HEK293T (cell line): ENCODE measurements around the gene XRN2.

ENCODE experiments used
- CTCF ChIA-PET: fragments of 350-600 bp; formaldehyde crosslinking; extraction: SDS; loops from one replicate; lab custom pipeline; 2021; ENCODE audit warnings: antibody characterized with exemption, inconsistent platforms; lab: Yijun Ruan, JAX
- POLR2A ChIA-PET: fragments of 350-600 bp; formaldehyde crosslinking; extraction: SDS; loops from one replicate; lab custom pipeline; 2020; ENCODE audit warnings: antibody characterized with exemption, inconsistent platforms; lab: Yijun Ruan, JAX
- DNase-seq: peaks from one replicate; pipeline ENCODE4 v3.0.0; 2012; ENCODE audit warnings: mixed read lengths; ENCODE audit errors: extremely low spot score
- ARNT ChIP-seq: fragments of 450-650 bp; IDR thresholded peaks from 2 replicates; pipeline ENCODE4 v1.6.1; 2017; ENCODE audit warnings: mild to moderate bottlenecking
- BHLHE40 ChIP-seq: fragments of 450-650 bp; IDR thresholded peaks from 2 replicates; pipeline ENCODE4 v1.6.1; 2016; ENCODE audit warnings: mild to moderate bottlenecking, moderate library complexity, borderline replicate concordance
- CTBP1 ChIP-seq: fragments of 450-650 bp; IDR thresholded peaks from 2 replicates; pipeline ENCODE4 v1.6.1; 2016; ENCODE audit warnings: borderline replicate concordance
- ELF4 ChIP-seq: fragments of 450-650 bp; IDR thresholded peaks from 2 replicates; pipeline ENCODE4 v1.6.1; 2017; ENCODE audit warnings: antibody characterized with exemption
- FOXA1 ChIP-seq: fragments of 450-650 bp; IDR thresholded peaks from 2 replicates; pipeline ENCODE4 v1.6.1; 2016; ENCODE audit warnings: mild to moderate bottlenecking
- FOXK2 ChIP-seq: fragments of 450-650 bp; IDR thresholded peaks from 2 replicates; pipeline ENCODE4 v1.6.1; 2016; ENCODE audit warnings: mild to moderate bottlenecking
- FOXM1 ChIP-seq: fragments of 450-650 bp; IDR thresholded peaks from 2 replicates; pipeline ENCODE4 v1.6.1; 2017; ENCODE audit warnings: mild to moderate bottlenecking, borderline replicate concordance
- HDGF ChIP-seq: fragments of 450-650 bp; IDR thresholded peaks from 2 replicates; pipeline ENCODE4 v1.6.1; 2017; ENCODE audit warnings: antibody characterized with exemption, borderline replicate concordance
- L3MBTL2 ChIP-seq: fragments of 450-650 bp; conservative IDR thresholded peaks from 2 replicates; pipeline ENCODE4 v1.6.1; 2016; ENCODE audit warnings: mild to moderate bottlenecking
- LEF1 ChIP-seq: fragments of 450-650 bp; IDR thresholded peaks from 2 replicates; pipeline ENCODE4 v1.6.1; 2017; ENCODE audit warnings: mild to moderate bottlenecking, borderline replicate concordance
- NFRKB ChIP-seq: fragments of 450-650 bp; IDR thresholded peaks from 2 replicates; pipeline ENCODE4 v1.6.1; 2016; ENCODE audit warnings: mild to moderate bottlenecking, moderate library complexity
- SP1 ChIP-seq: fragments of 450-650 bp; IDR thresholded peaks from 2 replicates; pipeline ENCODE4 v1.6.1; 2017
- SUZ12 ChIP-seq: fragments of 450-650 bp; IDR thresholded peaks from 2 replicates; pipeline ENCODE4 v1.6.1; 2016; ENCODE audit warnings: mild to moderate bottlenecking
- TARDBP ChIP-seq: fragments of 450-650 bp; IDR thresholded peaks from 2 replicates; pipeline ENCODE4 v1.6.1; 2016
- ZNF384 ChIP-seq: fragments of 450-650 bp; IDR thresholded peaks from 2 replicates; pipeline ENCODE4 v1.6.1; 2016
- TF ChIP-seq, protein P1 (sequence below): fragments of 450-650 bp; IDR thresholded peaks from 2 replicates; pipeline ENCODE4 v1.6.1; 2016

The XRN2 gene

DNA sequence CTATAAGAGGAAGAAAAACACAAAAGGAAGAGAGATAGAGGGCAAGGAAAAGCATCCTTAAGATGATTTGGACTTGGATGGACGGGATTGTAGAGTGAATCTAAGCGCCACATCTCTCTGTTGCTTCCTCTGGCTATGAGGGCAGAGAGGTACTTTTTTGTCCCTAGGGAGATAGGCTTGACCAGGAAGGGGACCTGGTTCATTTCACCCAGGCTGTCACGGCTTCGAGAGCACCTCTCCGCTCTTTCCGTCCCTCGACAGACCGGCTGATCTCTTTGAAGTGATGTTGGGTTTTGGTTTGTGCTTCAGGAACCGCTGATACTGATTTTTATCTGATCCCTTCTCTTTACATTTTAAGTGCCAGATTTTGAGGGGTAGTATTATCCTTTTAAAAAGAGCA is 74.6 kb downstream of the XRN2 start:
- ChIA-PET CTCF (no interaction called here), POLR2A (no interaction called here)
- DNase-seq = no peak
- TF ChIP-seq ZNF384 (no peak), LEF1 (no peak), FOXM1 (no peak), FOXA1 (no peak), FOXK2 (no peak)

DNA sequence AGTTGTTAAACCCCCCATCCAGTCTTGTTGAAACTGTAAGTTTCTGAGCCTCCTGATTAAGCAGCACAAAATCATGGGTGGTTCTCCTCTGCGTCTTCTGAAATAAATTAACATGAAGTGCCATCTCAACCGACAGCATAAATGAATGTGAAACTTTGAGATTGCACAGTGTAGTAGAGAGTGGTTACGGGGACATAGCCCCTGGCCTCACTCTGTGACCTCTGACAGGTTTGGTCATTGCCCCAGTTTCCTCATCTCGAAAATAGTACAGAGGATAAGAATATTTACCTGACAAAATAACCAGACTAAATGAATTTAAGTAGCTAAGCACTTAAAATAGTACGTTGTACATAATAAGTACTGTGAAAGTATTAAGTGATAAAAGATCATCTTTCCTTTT is 75.1 kb downstream of the XRN2 start:
- no peak for DNase-seq
- TF ChIP-seq L3MBTL2 = no peak
- TF ChIP-seq ARNT = no peak
- TF ChIP-seq TARDBP = no peak
- TF ChIP-seq LEF1 = no peak
- TF ChIP-seq ZNF384 = no peak
- no peak for TF ChIP-seq ELF4
- no peak for TF ChIP-seq NFRKB
- TF ChIP-seq, protein P1, sequence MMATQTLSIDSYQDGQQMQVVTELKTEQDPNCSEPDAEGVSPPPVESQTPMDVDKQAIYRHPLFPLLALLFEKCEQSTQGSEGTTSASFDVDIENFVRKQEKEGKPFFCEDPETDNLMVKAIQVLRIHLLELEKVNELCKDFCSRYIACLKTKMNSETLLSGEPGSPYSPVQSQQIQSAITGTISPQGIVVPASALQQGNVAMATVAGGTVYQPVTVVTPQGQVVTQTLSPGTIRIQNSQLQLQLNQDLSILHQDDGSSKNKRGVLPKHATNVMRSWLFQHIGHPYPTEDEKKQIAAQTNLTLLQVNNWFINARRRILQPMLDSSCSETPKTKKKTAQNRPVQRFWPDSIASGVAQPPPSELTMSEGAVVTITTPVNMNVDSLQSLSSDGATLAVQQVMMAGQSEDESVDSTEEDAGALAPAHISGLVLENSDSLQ = no peak
- no peak for TF ChIP-seq BHLHE40
- no peak for TF ChIP-seq FOXA1
- CTCF ChIA-PET = interaction anchor here (0.6 kb wide), 1 partner anchor 106 kb away, joined by 3 read pairs; no protein-coding TSS in a partner anchor
- POLR2A ChIA-PET = no interaction called here

DNA sequence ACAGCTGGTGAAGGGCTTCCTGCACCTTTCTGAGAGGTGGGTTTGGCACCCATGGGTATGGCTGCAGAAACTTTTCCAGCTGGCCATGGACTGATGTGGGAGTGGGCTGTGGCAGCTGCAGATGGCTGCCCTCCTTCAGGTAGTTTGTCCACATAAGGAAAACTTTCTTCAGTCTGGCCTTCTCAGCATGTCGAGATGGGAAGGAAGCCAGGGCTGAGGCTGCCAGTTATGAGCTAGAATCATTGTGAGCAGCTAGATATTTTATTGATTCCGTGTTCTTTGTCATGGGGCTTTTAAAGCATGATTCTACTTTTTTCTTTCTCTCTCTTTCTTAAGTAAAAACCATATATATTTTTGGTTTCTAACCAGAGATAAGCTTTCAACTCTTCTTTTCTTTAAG is 77.6 kb downstream of the XRN2 start:
- TF ChIP-seq BHLHE40 (no peak), ARNT (no peak), NFRKB (no peak)
- TF ChIP-seq, protein P1 = no peak
- no peak for DNase-seq
- POLR2A ChIA-PET = interaction anchor here (1.2 kb wide), 1 partner anchor 141 kb away, joined by 4 read pairs; no protein-coding TSS in a partner anchor
- CTCF ChIA-PET = no interaction called here

DNA sequence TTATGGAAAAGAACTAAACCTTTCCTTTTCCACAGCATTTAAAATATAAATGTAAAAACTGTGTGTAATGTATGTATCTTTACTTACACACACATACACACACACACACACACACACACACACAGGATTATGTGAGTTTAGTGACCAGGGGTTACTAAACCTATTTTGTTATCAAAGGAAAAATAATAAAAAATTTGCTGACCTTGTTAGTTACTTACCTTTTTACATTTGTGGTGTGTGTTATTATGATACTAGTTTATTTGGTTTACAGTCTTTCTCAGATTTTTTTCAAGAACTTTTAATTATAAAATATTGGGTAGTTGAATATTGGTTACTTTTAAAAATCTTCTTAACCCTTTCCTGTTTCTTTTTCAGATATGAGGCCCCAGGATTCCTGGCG is 78.5 kb downstream of the XRN2 start:
- CTCF ChIA-PET = no interaction called here
- no peak for TF ChIP-seq HDGF
- TF ChIP-seq ARNT = no peak
- no peak for TF ChIP-seq LEF1
- no peak for DNase-seq
- POLR2A ChIA-PET = no interaction called here

DNA sequence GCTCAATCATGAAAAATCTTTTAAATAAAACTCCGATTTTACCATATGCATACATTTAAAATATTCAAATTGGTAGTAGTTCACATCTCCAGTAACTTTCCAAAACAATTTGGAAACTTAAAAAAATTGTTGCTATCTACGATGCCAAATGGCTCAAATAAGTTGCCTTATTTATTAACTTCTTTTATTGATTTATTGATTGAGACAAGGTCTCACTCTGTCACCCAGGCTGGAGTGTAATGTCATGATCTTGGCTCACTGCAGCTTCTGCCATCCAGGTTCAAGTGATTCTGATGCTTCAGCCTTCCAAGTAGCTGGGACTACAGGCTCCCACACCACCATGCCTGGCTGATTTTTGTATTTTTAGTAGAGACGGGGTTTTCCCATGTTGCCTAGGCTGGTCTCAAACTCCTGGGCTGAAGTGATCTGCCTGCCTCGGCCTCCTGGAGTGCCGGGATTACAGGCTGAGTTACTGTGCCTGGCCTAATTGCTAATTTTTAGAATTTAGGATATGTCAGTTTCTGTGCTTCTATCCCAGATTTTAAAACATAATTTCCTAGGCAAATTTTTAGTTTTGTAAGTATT is 81.3 kb downstream of the XRN2 start:
- POLR2A ChIA-PET = no interaction called here
- CTCF ChIA-PET = no interaction called here
- TF ChIP-seq ELF4 = no peak
- TF ChIP-seq SUZ12 = no peak
- TF ChIP-seq TARDBP = no peak
- TF ChIP-seq ZNF384 = no peak
- TF ChIP-seq HDGF = no peak
- no peak for TF ChIP-seq L3MBTL2
- TF ChIP-seq SP1 = no peak
- no peak for DNase-seq

DNA sequence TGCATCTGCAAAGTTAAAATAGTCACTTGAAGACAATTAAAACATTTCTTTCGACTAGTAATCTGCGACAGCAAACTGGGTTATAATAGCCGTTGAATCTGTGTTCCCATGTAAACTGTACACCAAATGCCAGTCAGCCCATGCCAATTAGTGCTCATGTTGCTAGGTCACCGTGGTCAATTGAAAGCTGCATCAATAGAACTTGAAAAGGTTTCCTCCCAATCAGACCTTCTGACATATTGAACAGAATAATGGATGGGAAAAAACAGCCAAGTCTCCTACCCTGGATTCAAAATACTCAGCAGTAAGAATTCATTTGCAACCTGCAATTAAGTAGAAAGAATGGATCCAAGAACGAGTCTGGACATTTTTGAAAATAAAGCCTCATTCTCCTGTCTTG is 83.0 kb downstream of the XRN2 start:
- ChIA-PET CTCF (no interaction called here), POLR2A (no interaction called here)
- TF ChIP-seq CTBP1 (no peak), NFRKB (no peak), ZNF384 (no peak), L3MBTL2 (no peak), LEF1 (no peak), ARNT (no peak), FOXA1 (no peak), BHLHE40 (no peak), SUZ12 (no peak), TARDBP (no peak), ELF4 (no peak), FOXM1 (no peak)
- TF ChIP-seq, protein P1 = no peak
- DNase-seq = no peak

DNA sequence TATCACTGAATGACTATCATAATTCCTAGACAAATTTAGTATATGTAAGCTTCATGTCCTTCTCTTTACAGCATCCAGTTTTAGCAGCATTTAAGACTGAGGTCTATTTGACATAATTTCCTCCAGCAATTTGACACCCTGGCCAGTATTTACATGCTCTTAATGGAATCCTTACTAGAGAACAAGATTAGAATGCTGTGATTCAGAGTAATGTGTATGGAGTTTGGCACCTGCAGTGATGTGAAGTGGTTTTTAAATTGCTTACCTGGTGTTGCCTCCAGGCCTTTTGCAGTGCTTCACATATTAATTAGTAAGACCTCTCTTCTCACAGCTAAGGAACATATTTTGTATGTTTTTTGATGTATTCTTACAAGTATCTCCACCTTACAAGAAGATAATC is 84.4 kb downstream of the XRN2 start:
- no peak for DNase-seq
- POLR2A ChIA-PET = no interaction called here
- TF ChIP-seq FOXM1 = no peak
- no peak for TF ChIP-seq FOXA1
- TF ChIP-seq BHLHE40 = no peak
- TF ChIP-seq FOXK2 = no peak
- TF ChIP-seq, protein P1 = no peak
- no peak for TF ChIP-seq SUZ12
- CTCF ChIA-PET = no interaction called here
